OCI-LY1 (cell line): ENCODE results near the gene H6PD.

Source experiments
- H2AFZ ChIP-seq: fragments of 200-600 bp; sonication (generic), shearing (Covaris generic); 2 replicates; pipeline ENCODE4 v1.6.0; 2014; ENCODE audit warnings: antibody characterized with exemption, mild to moderate bottlenecking, low read length
- H3F3A ChIP-seq: fragments of 200-600 bp; sonication (generic), shearing (Covaris generic); 2 replicates; pipeline ENCODE4 v1.6.0; 2014; ENCODE audit warnings: mild to moderate bottlenecking, antibody characterized with exemption, low read length, moderate library complexity; ENCODE audit not compliant: insufficient read depth
- H3K27ac ChIP-seq: fragments of 200-600 bp; sonication (generic); 2 replicates; pipeline ENCODE4 v1.5.1; 2014; ENCODE audit warnings: low read length, mixed run types, mild to moderate bottlenecking, low read depth; ENCODE audit not compliant: poor library complexity, severe bottlenecking
- H3K27me3 ChIP-seq: fragments of 200-600 bp; sonication (generic); 2 replicates; pipeline ENCODE4 v1.6.0; 2014; ENCODE audit warnings: antibody characterized with exemption, mild to moderate bottlenecking, low read length, moderate library complexity; ENCODE audit not compliant: insufficient read depth
- H3K36me3 ChIP-seq: fragments of 200-600 bp; sonication (generic); 2 replicates; pipeline ENCODE4 v1.6.1; 2014; ENCODE audit warnings: mild to moderate bottlenecking, antibody characterized with exemption, low read length, moderate library complexity, mixed read lengths; ENCODE audit not compliant: insufficient read depth
- H3K4me1 ChIP-seq: fragments of 200-600 bp; sonication (generic); 2 replicates; pipeline ENCODE4 v1.5.1; 2014; ENCODE audit warnings: mild to moderate bottlenecking, low read length, moderate library complexity; ENCODE audit not compliant: insufficient read depth, severe bottlenecking
- H3K4me2 ChIP-seq: fragments of 200-600 bp; sonication (generic), shearing (Covaris generic); 2 replicates; pipeline ENCODE4 v1.6.1; 2014; ENCODE audit warnings: low read length
- H3K4me3 ChIP-seq: fragments of 200-600 bp; sonication (generic); 2 replicates; pipeline ENCODE4 v1.5.1; 2014; ENCODE audit warnings: low read length, low read depth, mild to moderate bottlenecking, mixed read lengths; ENCODE audit not compliant: poor library complexity, severe bottlenecking
- H3K79me2 ChIP-seq: fragments of 200-600 bp; shearing (Covaris generic); 2 replicates; pipeline ENCODE4 v1.6.1; 2016; ENCODE audit warnings: mixed run types, low read length, mixed read lengths; ENCODE audit not compliant: insufficient read depth
- H3K9ac ChIP-seq: fragments of 200-600 bp; sonication (generic), shearing (Covaris generic); 2 replicates; pipeline ENCODE4 v1.6.1; 2014; ENCODE audit warnings: mild to moderate bottlenecking, low read length, mixed read lengths
- H3K9me2 ChIP-seq: fragments of 200-600 bp; sonication (generic), shearing (Covaris generic); 2 replicates; pipeline ENCODE4 v1.6.1; 2014; ENCODE audit warnings: low read depth, mild to moderate bottlenecking, low read length, mixed read lengths
- H3K9me3 ChIP-seq: fragments of 200-600 bp; shearing (Covaris generic); 2 replicates; pipeline ENCODE4 v1.6.1; 2014; ENCODE audit warnings: low read length, mixed read lengths
- H4K20me1 ChIP-seq: fragments of 200-600 bp; sonication (generic), shearing (Covaris generic); 2 replicates; pipeline ENCODE4 v1.6.0; 2016; ENCODE audit warnings: mild to moderate bottlenecking, low read length; ENCODE audit not compliant: insufficient read depth
- EZH2 ChIP-seq: fragments of 200-600 bp; sonication (generic), shearing (Covaris generic); IDR thresholded peaks from 2 replicates; pipeline ENCODE4 v1.8.0; 2017; ENCODE audit warnings: borderline replicate concordance, mixed run types, mild to moderate bottlenecking, antibody characterized with exemption, low read length, moderate library complexity, mixed read lengths
- TF ChIP-seq, protein P1 (sequence below): fragments of 200-600 bp; sonication (generic), shearing (Covaris generic); IDR thresholded peaks from 2 replicates; pipeline ENCODE4 v1.5.1; 2017; ENCODE audit warnings: mild to moderate bottlenecking, antibody characterized with exemption, low read length, moderate library complexity, mixed read lengths

H6PD gene

GRCh38 chr1:9309080-9309479 is 74.5 kb downstream of the H6PD start:
- Histone ChIP-seq H3K9me2 (no peaks in the 10 kb centered on the region), H3K79me2 (0 out of 2 replicates have a peak, but pooled peaks cover 3% of the 10 kb centered on the region), H3K27ac (no peak overlapping the region), H3K9ac (no peak overlapping the region), H3K9me3 (no peaks in the 10 kb centered on the region), H3F3A (no peaks in the 10 kb centered on the region), H3K36me3 (no peaks in the 10 kb centered on the region), H4K20me1 (no peaks in the 10 kb centered on the region), H3K27me3 (no peaks in the 10 kb centered on the region; the same call in 1 of the 2 replicates), H3K4me3 (no peak overlapping the region), H3K4me2 (no peak overlapping the region; the same call in 1 of the 2 replicates), H3K4me1 (peaks cover 32% of the 10 kb centered on the region), H2AFZ (no peak overlapping the region)
- no peak for TF ChIP-seq EZH2
- TF ChIP-seq, protein P1, sequence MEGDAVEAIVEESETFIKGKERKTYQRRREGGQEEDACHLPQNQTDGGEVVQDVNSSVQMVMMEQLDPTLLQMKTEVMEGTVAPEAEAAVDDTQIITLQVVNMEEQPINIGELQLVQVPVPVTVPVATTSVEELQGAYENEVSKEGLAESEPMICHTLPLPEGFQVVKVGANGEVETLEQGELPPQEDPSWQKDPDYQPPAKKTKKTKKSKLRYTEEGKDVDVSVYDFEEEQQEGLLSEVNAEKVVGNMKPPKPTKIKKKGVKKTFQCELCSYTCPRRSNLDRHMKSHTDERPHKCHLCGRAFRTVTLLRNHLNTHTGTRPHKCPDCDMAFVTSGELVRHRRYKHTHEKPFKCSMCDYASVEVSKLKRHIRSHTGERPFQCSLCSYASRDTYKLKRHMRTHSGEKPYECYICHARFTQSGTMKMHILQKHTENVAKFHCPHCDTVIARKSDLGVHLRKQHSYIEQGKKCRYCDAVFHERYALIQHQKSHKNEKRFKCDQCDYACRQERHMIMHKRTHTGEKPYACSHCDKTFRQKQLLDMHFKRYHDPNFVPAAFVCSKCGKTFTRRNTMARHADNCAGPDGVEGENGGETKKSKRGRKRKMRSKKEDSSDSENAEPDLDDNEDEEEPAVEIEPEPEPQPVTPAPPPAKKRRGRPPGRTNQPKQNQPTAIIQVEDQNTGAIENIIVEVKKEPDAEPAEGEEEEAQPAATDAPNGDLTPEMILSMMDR: no peak

DNA sequence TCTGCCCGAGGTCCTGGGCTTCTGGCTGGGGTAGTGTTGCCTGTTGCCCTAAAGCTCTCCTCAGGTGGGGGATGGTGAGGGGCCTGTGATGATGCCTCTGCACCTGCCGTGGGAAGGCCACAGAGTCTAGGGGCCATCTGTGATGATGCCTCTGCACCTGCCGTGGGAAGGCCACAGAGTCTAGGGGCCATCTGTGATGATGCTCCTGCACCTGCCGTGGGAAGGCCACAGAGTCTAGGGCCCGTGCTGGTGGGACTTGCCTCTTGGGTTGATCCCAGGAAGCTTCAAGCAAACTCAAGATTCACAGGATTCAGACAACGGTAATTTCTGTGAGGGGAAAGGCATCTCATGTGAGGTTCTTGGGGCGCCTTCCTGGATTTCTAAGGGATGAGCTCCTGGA is 75.4 kb downstream of the H6PD start:
- Histone ChIP-seq H3K27ac (no peak overlapping the region), H3K9me2 (no peaks in the 10 kb centered on the region), H3K79me2 (0 out of 2 replicates have a peak, but pooled peaks cover 3% of the 10 kb centered on the region), H3K4me1 (peaks cover 37% of the 10 kb centered on the region), H3F3A (no peaks in the 10 kb centered on the region), H3K4me3 (no peak overlapping the region), H3K4me2 (no peak overlapping the region), H4K20me1 (no peaks in the 10 kb centered on the region), H3K27me3 (no peaks in the 10 kb centered on the region; the same call in 1 of the 2 replicates), H3K36me3 (no peaks in the 10 kb centered on the region), H3K9me3 (no peaks in the 10 kb centered on the region), H3K9ac (no peak overlapping the region), H2AFZ (no peak overlapping the region)
- no peak for TF ChIP-seq EZH2

DNA sequence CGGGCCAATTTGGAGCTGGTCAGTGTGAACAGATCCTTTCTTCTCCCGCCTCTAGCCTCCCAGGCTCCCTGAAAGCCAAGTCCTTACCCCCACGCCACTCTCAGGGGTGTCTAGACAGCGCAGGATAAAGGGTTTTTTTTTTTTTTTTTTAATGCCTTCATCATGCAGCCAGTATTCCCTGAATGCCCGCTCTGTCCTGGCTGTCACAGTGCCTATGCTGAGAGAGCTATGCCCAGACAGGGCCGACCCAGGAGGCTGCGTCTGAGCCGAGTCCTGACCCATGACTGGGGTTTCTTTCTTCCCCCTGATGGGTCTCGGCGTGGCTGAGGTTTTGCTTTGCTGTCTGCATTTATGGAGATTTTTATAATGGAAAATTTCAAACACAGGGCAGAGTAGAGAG is 76.5 kb downstream of the H6PD start:
- no peak overlapping the region for H3K27ac ChIP-seq
- H3K27me3 ChIP-seq: no peaks in the 10 kb centered on the region; the same call in 1 of the 2 replicates
- no peaks in the 10 kb centered on the region for H3F3A ChIP-seq
- no peak overlapping the region for H3K4me2 ChIP-seq
- H3K4me1 ChIP-seq: peaks cover 37% of the 10 kb centered on the region
- H2AFZ ChIP-seq: no peak overlapping the region
- 0 out of 2 replicates have a peak, but pooled peaks cover 3% of the 10 kb centered on the region for H3K79me2 ChIP-seq
- H3K4me3 ChIP-seq: no peak overlapping the region
- no peaks in the 10 kb centered on the region for H4K20me1 ChIP-seq
- no peak overlapping the region for H3K9ac ChIP-seq
- no peaks in the 10 kb centered on the region for H3K36me3 ChIP-seq
- no peaks in the 10 kb centered on the region for H3K9me2 ChIP-seq
- H3K9me3 ChIP-seq: no peaks in the 10 kb centered on the region
- TF ChIP-seq EZH2: no peak
- TF ChIP-seq, protein P1: no peak

- Histone ChIP-seq H3K4me2 (no peak overlapping the region), H3K9me3 (no peaks in the 10 kb centered on the region), H2AFZ (no peak overlapping the region), H3K9me2 (no peaks in the 10 kb centered on the region), H3K36me3 (no peaks in the 10 kb centered on the region), H4K20me1 (no peaks in the 10 kb centered on the region), H3K27ac (no peak overlapping the region), H3K9ac (no peak overlapping the region), H3K4me3 (no peak overlapping the region), H3K27me3 (no peaks in the 10 kb centered on the region; the same call in 1 of the 2 replicates), H3F3A (no peaks in the 10 kb centered on the region), H3K4me1 (peaks cover 35% of the 10 kb centered on the region), H3K79me2 (0 out of 2 replicates have a peak, but pooled peaks cover 3% of the 10 kb centered on the region)
- TF ChIP-seq, protein P1: no peak
These were observed 76.9 kb downstream of the H6PD start for GRCh38 chr1:9311479-9311878.
